H1 (cell line): ENCODE data around the gene MAPT. TPM values are rescaled to one million over a fixed set of nuclear protein-coding genes. Genes with fewer than 3 reads are reported as not detected.

Experiments
- CTCF ChIA-PET: fragments of 300-600 bp; sonication (Branson Sonifier 250); formaldehyde crosslinking; loops from one replicate; lab custom pipeline; 2021; ENCODE audit not compliant: partially characterized antibody; lab: Charles Lee
- POLR2A ChIA-PET: fragments of 300-600 bp; sonication (Branson Sonifier 250); formaldehyde crosslinking; loops from one replicate; lab custom pipeline; 2021; ENCODE audit warnings: inconsistent platforms; ENCODE audit not compliant: partially characterized antibody; lab: Charles Lee
- DNase-seq, 2 experiments: peaks; one replicate each; pipeline versions ENCODE4 v3.0.0 to v3.0.0-alpha.2; 2010 to 2022; ENCODE audit warnings: low spot score in 2 of 2, low read depth in 1 of 2, mixed read lengths in 1 of 2
- FAIRE-seq: peaks from 2 replicates; lab custom pipeline; 2011; peaks lifted over from hg19 to GRCh38; lab: Jason Lieb, UNC
- H2AFZ ChIP-seq: 2 replicates; pipeline ENCODE4 v1.8.1; 2012; ENCODE audit warnings: low read length, inconsistent platforms
- H2AK5ac ChIP-seq: 2 replicates; pipeline ENCODE4 v1.6.1; 2013; ENCODE audit warnings: low read depth, low read length
- H2BK120ac ChIP-seq: replicated peaks from 2 replicates; pipeline ENCODE3; 2013; ENCODE audit warnings: low read depth, low read length, inconsistent platforms
- H2BK12ac ChIP-seq: 2 replicates; pipeline ENCODE4 v1.6.1; 2013; ENCODE audit warnings: low read depth, low read length
- H2BK15ac ChIP-seq: 2 replicates; pipeline ENCODE4 v1.6.1; 2013; ENCODE audit warnings: low read length
- H2BK20ac ChIP-seq: 2 replicates; pipeline ENCODE4 v1.6.1; 2013; ENCODE audit warnings: low read length
- H2BK5ac ChIP-seq: 2 replicates; pipeline ENCODE4 v1.6.1; 2013; ENCODE audit warnings: low read depth, low read length
- H3K14ac ChIP-seq: 2 replicates; pipeline ENCODE4 v1.6.1; 2013; ENCODE audit warnings: inconsistent platforms; ENCODE audit not compliant: insufficient read length
- H3K18ac ChIP-seq: 2 replicates; pipeline ENCODE4 v1.6.1; 2013; ENCODE audit warnings: low read length; ENCODE audit errors: extremely low read depth
- H3K23ac ChIP-seq: 2 replicates; pipeline ENCODE4 v1.6.1; 2013; ENCODE audit warnings: inconsistent platforms; ENCODE audit not compliant: insufficient read length
- H3K23me2 ChIP-seq: 2 replicates; pipeline ENCODE4 v1.6.1; 2013; ENCODE audit warnings: low read depth, low read length
- H3K27ac ChIP-seq: 2 replicates; pipeline ENCODE4 v1.6.1; 2011; ENCODE audit warnings: low read depth, low read length, inconsistent platforms
- H3K27me3 ChIP-seq, 4 experiments: replicated peaks in 1 of 4; 1 replicate in 1 of 4; 2 replicates in 3 of 4; pipeline versions ENCODE4 v1.6.1 to v1.8.1; 2011 to 2013; ENCODE audit warnings: low read length in 3 of 4, mild to moderate bottlenecking in 3 of 4, inconsistent platforms in 2 of 4, mixed read lengths in 2 of 4, moderate library complexity in 1 of 4; ENCODE audit not compliant: control insufficient read depth in 3 of 4, insufficient read depth in 3 of 4; ENCODE audit errors: extremely low read depth in 1 of 4
- H3K36me3 ChIP-seq, 4 experiments: 2 replicates each; pipeline versions ENCODE4 v1.6.1 to v1.8.1; 2011 to 2013; ENCODE audit warnings: mild to moderate bottlenecking in 4 of 4, low read length in 3 of 4, moderate library complexity in 2 of 4, control low read depth in 1 of 4, inconsistent platforms in 1 of 4; ENCODE audit not compliant: insufficient read depth in 4 of 4, control insufficient read depth in 2 of 4
- H3K4ac ChIP-seq: replicated peaks from 2 replicates; pipeline ENCODE3; 2013; ENCODE audit warnings: low read length, low read depth, mixed read lengths, inconsistent platforms; ENCODE audit not compliant: insufficient read length
- H3K4me1 ChIP-seq, 4 experiments: replicated peaks in 1 of 4; 1 replicate in 1 of 4; 2 replicates in 3 of 4; pipeline versions ENCODE4 v1.6.1 to v1.8.1; 2011 to 2013; ENCODE audit warnings: low read length in 3 of 4, inconsistent platforms in 2 of 4, mixed read lengths in 1 of 4; ENCODE audit not compliant: insufficient read depth in 4 of 4, control insufficient read depth in 3 of 4
- H3K4me2 ChIP-seq, 2 experiments: 2 replicates each; pipeline versions ENCODE4 v1.6.1 to v1.8.1; 2011 to 2013; ENCODE audit warnings: low read depth in 2 of 2, low read length in 2 of 2, control low read depth in 1 of 2, inconsistent platforms in 1 of 2, mild to moderate bottlenecking in 1 of 2; ENCODE audit not compliant: insufficient read depth in 1 of 2
- H3K4me3 ChIP-seq, 4 experiments: fragments of 200-600, 300-600 bp in 1 of 4; sonication (generic), shearing (Covaris generic), sonication (Bioruptor Twin) in 1 of 4; 2 replicates each; pipeline versions ENCODE4 v1.5.1 to v1.8.1; 2011 to 2016; ENCODE audit warnings: low read length in 4 of 4, low read depth in 3 of 4, control low read depth in 2 of 4, inconsistent platforms in 2 of 4, mild to moderate bottlenecking in 2 of 4, mixed read lengths in 1 of 4, moderate library complexity in 1 of 4; ENCODE audit not compliant: insufficient read depth in 2 of 4; ENCODE audit errors: extremely low read depth in 1 of 4
- H3K56ac ChIP-seq: replicated peaks from 2 replicates; pipeline ENCODE3; 2013; ENCODE audit warnings: low read depth, mild to moderate bottlenecking, mixed read lengths, low read length, inconsistent platforms; ENCODE audit not compliant: insufficient read length
- H3K79me1 ChIP-seq: 2 replicates; pipeline ENCODE4 v1.6.1; 2013; ENCODE audit warnings: low read depth, low read length, control low read depth
- H3K79me2 ChIP-seq, 2 experiments: 2 replicates each; pipeline versions ENCODE4 v1.6.1 to v1.8.1; 2012 to 2013; ENCODE audit warnings: low read length in 2 of 2, mild to moderate bottlenecking in 2 of 2, inconsistent platforms in 1 of 2; ENCODE audit not compliant: insufficient read depth in 2 of 2, control insufficient read depth in 1 of 2
- H3K9ac ChIP-seq, 4 experiments: replicated peaks in 1 of 4; 1 replicate in 1 of 4; 2 replicates in 3 of 4; pipeline versions ENCODE4 v1.6.1 to v1.8.1; 2011 to 2013; ENCODE audit warnings: low read depth in 3 of 4, low read length in 3 of 4, control low read depth in 2 of 4, mild to moderate bottlenecking in 2 of 4, moderate library complexity in 2 of 4, inconsistent platforms in 1 of 4; ENCODE audit errors: extremely low read depth in 1 of 4
- H3K9me3 ChIP-seq, 2 experiments: 2 replicates each; pipeline versions ENCODE4 v1.6.1 to v1.8.1; 2012 to 2013; ENCODE audit warnings: mild to moderate bottlenecking in 2 of 2, moderate library complexity in 2 of 2, control low read depth in 1 of 2, inconsistent platforms in 1 of 2, low read depth in 1 of 2, low read length in 1 of 2, mixed read lengths in 1 of 2; ENCODE audit not compliant: insufficient read depth in 2 of 2
- H4K20me1 ChIP-seq, 2 experiments: replicated peaks in 1 of 2; 2 replicates each; pipeline versions ENCODE3 to v1.8.1; 2011 to 2013; ENCODE audit warnings: inconsistent platforms in 2 of 2, low read length in 2 of 2, mild to moderate bottlenecking in 1 of 2; ENCODE audit not compliant: insufficient read depth in 2 of 2, control insufficient read depth in 1 of 2
- H4K5ac ChIP-seq: 2 replicates; pipeline ENCODE4 v1.6.1; 2013; ENCODE audit warnings: low read length, low read depth, mixed read lengths, inconsistent platforms; ENCODE audit not compliant: insufficient read length
- H4K8ac ChIP-seq: 2 replicates; pipeline ENCODE4 v1.8.0; 2013; ENCODE audit warnings: mild to moderate bottlenecking, moderate library complexity, low read length, inconsistent platforms; ENCODE audit not compliant: insufficient read depth; ENCODE audit errors: extremely low read depth
- H4K91ac ChIP-seq: replicated peaks from 2 replicates; pipeline ENCODE3; 2013; ENCODE audit warnings: low read length, mixed read lengths, inconsistent platforms; ENCODE audit not compliant: insufficient read length
- SIRT6 ChIP-seq: IDR thresholded peaks from one replicate; pipeline ENCODE4 v1.7.1; 2012; ENCODE audit warnings: low read length, inconsistent platforms
- YY1 ChIP-seq: IDR thresholded peaks from 2 replicates; pipeline ENCODE4 v1.6.1; 2011; ENCODE audit warnings: low read depth, mild to moderate bottlenecking, low read length
- WGBS, 2 experiments: shearing (Covaris generic) in 1 of 2; methylation state at CpG; one replicate each; pipeline versions ENCODE4 v1.1.6 to v1.1.7; 2013 to 2015; ENCODE audit warnings: low lambda C conversion rate in 2 of 2, mixed read lengths in 2 of 2, inconsistent platforms in 1 of 2, low coverage in 1 of 2, missing lambda C conversion rate in 1 of 2; ENCODE audit not compliant: insufficient replicate concordance in 2 of 2, insufficient coverage in 1 of 2, insufficient read length in 1 of 2; ENCODE audit errors: extremely low coverage in 1 of 2, missing lambda C conversion rate in 1 of 2; 5-methylcytosine and 5-hydroxymethylcytosine counted together
- polyA plus RNA-seq, 7 experiments: library from polyadenylated mRNA; depleted of rRNA in 3 of 7; stranded (reverse) in 5 of 7; unstranded in 2 of 7; fragments of >200 nt in 5 of 7; fragments of 200-250 nt in 2 of 7; gene quantifications; 1 replicate in 5 of 7; 2 replicates in 1 of 7; 4 replicates in 1 of 7; pipeline versions ENCODE4 v1.2.1 to v1.2.3, GENCODE V29; 2011 to 2013; ENCODE audit warnings: missing spikeins in 2 of 7, mixed read lengths in 2 of 7
- total RNA-seq: library from RNA; stranded (reverse); fragmentation: NEBNext Ultra II Directional; extraction: Animal tissue kit (Norgen Biotek cat#: 25700); gene quantifications from 2 replicates; pipeline ENCODE4 v1.2.1, GENCODE V29; 2021

MAPT gene
- total and polyA plus RNA-seq, 2 of the 8 experiments (the other 6 are each of a cell fraction or from before 2014, with no cell fraction given) = 0.54 to 1.7 TPM

- Histone ChIP-seq H2AFZ (no peak overlapping the region), H3K23ac (no peak overlapping the region), H3K27ac (no peak overlapping the region), H3K9ac (no peak overlapping the region), H3K14ac (no peak overlapping the region), H3K56ac (no peak overlapping the region), H3K4me3 (no peak overlapping the region), H3K27me3 (no peaks in the 10 kb centered on the region), H3K79me1 (no peaks in the 10 kb centered on the region), H2BK12ac (no peak overlapping the region), H3K36me3 (no peaks in the 10 kb centered on the region), H3K9me3 (no peaks in the 10 kb centered on the region), H2AK5ac (no peak overlapping the region), H3K4ac (no peak overlapping the region), H4K8ac (no peak overlapping the region), H4K5ac (no peak overlapping the region), H2BK5ac (no peak overlapping the region), H3K23me2 (no peaks in the 10 kb centered on the region), H2BK15ac (no peak overlapping the region), H3K4me2 (no peak overlapping the region), H4K91ac (no peak overlapping the region), H3K18ac (no peak overlapping the region), H3K4me1 (no peaks in the 10 kb centered on the region), H4K20me1 (peaks cover 0 to 2% of the 10 kb centered on the region in 2 experiments), H2BK20ac (no peak overlapping the region), H3K79me2 (no peaks in the 10 kb centered on the region), H2BK120ac (no peak overlapping the region)
- ChIA-PET CTCF (interaction anchor here (1.2 to 1.7 kb wide), 6 partner anchors 17 to 146 kb away, joined by 3 to 6 read pairs (median 3); no protein-coding TSS in a partner anchor), POLR2A (no interaction called here)
- DNase-seq (no peak), FAIRE-seq (no peak)
- TF ChIP-seq YY1 (no peak), SIRT6 (no peak)
- 86% methylated on average over 12 of the region's 12 CpGs; no CpG with 5 or more reads in 1 of the 2 experiments for WGBS, 2 experiments
Observed at GRCh38 chr17:46020998-46021397, 126.6 kb downstream of the MAPT start.
